ENCODE data around the gene PKP4. TPM values are rescaled to one million over a fixed set of nuclear protein-coding genes. Genes with fewer than 3 reads are reported as not detected.

The PKP4 gene
- total RNA-seq, 1 experiment from 2014 or later = 40.1 TPM

GRCh38 chr2:158637357-158637756, 180.6 kb downstream of the PKP4 start:
- intact Hi-C loops (cut with micrococcal nuclease) = no loop called here
- CTCF ChIA-PET = no interaction called here

GRCh38 chr2:158644139-158644538, 187.4 kb downstream of the PKP4 start:
- CTCF ChIA-PET = no interaction called here
- ATAC-seq (peak; percentile 40), DNase-seq (no peak)
- Histone ChIP-seq H3K9me2 (replicated peaks; ENCODE audit: low read length) (no peaks in the 10 kb centered on the region), H3K9me3 (ENCODE audit: low read length) (no peaks in the 10 kb centered on the region), H3K36me3 (ENCODE audit: low read depth, low read length) (no peaks in the 10 kb centered on the region), H3K4me3 (ENCODE audit: low read length) (no peak overlapping the region), H3K4me1 (ENCODE audit: insufficient read depth, low read length) (no peaks in the 10 kb centered on the region), H2AFZ (ENCODE audit: low read length) (no peak overlapping the region), H3K79me2 (ENCODE audit: low read length) (no peaks in the 10 kb centered on the region), H3K4me2 (ENCODE audit: low read length) (no peak overlapping the region), H4K20me1 (ENCODE audit: low read length) (no peaks in the 10 kb centered on the region), H3F3A (ENCODE audit: low read length, unreplicated experiment) (no peaks in the 10 kb centered on the region), H3K9ac (ENCODE audit: low read length) (no peak overlapping the region), H3K27ac (ENCODE audit: low read length) (no peak overlapping the region), H3K27me3 (ENCODE audit: low read length) (no peaks in the 10 kb centered on the region)
- no peak for TF ChIP-seq EZH2 (IDR thresholded peaks at IDR 0.05; ENCODE audit: low read length, unreplicated experiment)
- no peak for TF ChIP-seq EZH2phosphoT487 (IDR thresholded peaks at IDR 0.05; ENCODE audit: borderline replicate concordance, low read length)
- TF ChIP-seq CTCF (conservative IDR thresholded peaks at IDR 0.05; ENCODE audit: low read depth, low read length) = no peak
- POLR2A ChIA-PET (ENCODE audit: unreplicated experiment) = no interaction called here
- BruUV-seq (replicated peaks) = no TSS peak
- intact Hi-C loops (cut with micrococcal nuclease) = no loop called here

More at GRCh38 chr2:158637357-158637756, 180.6 kb downstream of the PKP4 start:
- Histone ChIP-seq H3K27ac (ENCODE audit: low read length) (no peak overlapping the region), H3F3A (ENCODE audit: low read length, unreplicated experiment) (no peaks in the 10 kb centered on the region), H3K27me3 (ENCODE audit: low read length) (no peaks in the 10 kb centered on the region), H3K4me2 (ENCODE audit: low read length) (no peak overlapping the region), H3K4me3 (ENCODE audit: low read length) (no peak overlapping the region), H2AFZ (ENCODE audit: low read length) (no peak overlapping the region), H3K9ac (ENCODE audit: low read length) (no peak overlapping the region), H4K20me1 (ENCODE audit: low read length) (no peaks in the 10 kb centered on the region), H3K9me2 (replicated peaks; ENCODE audit: low read length) (no peaks in the 10 kb centered on the region), H3K9me3 (ENCODE audit: low read length) (no peaks in the 10 kb centered on the region), H3K36me3 (ENCODE audit: low read depth, low read length) (peaks cover 13% of the 10 kb centered on the region; the same call in 1 of the 2 replicates), H3K4me1 (ENCODE audit: insufficient read depth, low read length) (no peaks in the 10 kb centered on the region), H3K79me2 (ENCODE audit: low read length) (no peaks in the 10 kb centered on the region)
- DNase-seq = no peak
- TF ChIP-seq EZH2phosphoT487 (IDR thresholded peaks at IDR 0.05; ENCODE audit: borderline replicate concordance, low read length) (no peak), EZH2 (IDR thresholded peaks at IDR 0.05; ENCODE audit: low read length, unreplicated experiment) (no peak), CTCF (conservative IDR thresholded peaks at IDR 0.05; ENCODE audit: low read depth, low read length) (no peak)
- ATAC-seq = no peak
- POLR2A ChIA-PET (ENCODE audit: unreplicated experiment) = no interaction called here
- BruUV-seq (replicated peaks) = no TSS peak

GRCh38 chr2:158645299-158645698, 188.5 kb downstream of the PKP4 start:
- Histone ChIP-seq H3K36me3 (ENCODE audit: low read depth, low read length) (no peaks in the 10 kb centered on the region), H3K9ac (ENCODE audit: low read length) (no peak overlapping the region), H3K9me2 (replicated peaks; ENCODE audit: low read length) (no peaks in the 10 kb centered on the region), H3K27me3 (ENCODE audit: low read length) (no peaks in the 10 kb centered on the region), H2AFZ (ENCODE audit: low read length) (no peak overlapping the region), H3K27ac (ENCODE audit: low read length) (no peak overlapping the region), H4K20me1 (ENCODE audit: low read length) (no peaks in the 10 kb centered on the region), H3F3A (ENCODE audit: low read length, unreplicated experiment) (no peaks in the 10 kb centered on the region), H3K4me3 (ENCODE audit: low read length) (no peak overlapping the region), H3K4me1 (ENCODE audit: insufficient read depth, low read length) (peaks cover 10% of the 10 kb centered on the region), H3K4me2 (ENCODE audit: low read length) (no peak overlapping the region), H3K9me3 (ENCODE audit: low read length) (no peaks in the 10 kb centered on the region), H3K79me2 (ENCODE audit: low read length) (no peaks in the 10 kb centered on the region)
- CTCF ChIA-PET = interaction anchor here (0.6 kb wide), 1 partner anchor 100 kb away, joined by 3 read pairs; no protein-coding TSS in a partner anchor
- intact Hi-C loops (cut with micrococcal nuclease) = no loop called here
- DNase-seq (no peak), ATAC-seq (no peak)
- no TSS peak for BruUV-seq (replicated peaks)
- TF ChIP-seq EZH2phosphoT487 (IDR thresholded peaks at IDR 0.05; ENCODE audit: borderline replicate concordance, low read length) = no peak
- TF ChIP-seq EZH2 (IDR thresholded peaks at IDR 0.05; ENCODE audit: low read length, unreplicated experiment) = no peak
- TF ChIP-seq CTCF (conservative IDR thresholded peaks at IDR 0.05; ENCODE audit: low read depth, low read length) = no peak
- POLR2A ChIA-PET (ENCODE audit: unreplicated experiment) = no interaction called here
